ENCODE data around the gene HOXD3.

GRCh38 chr2:176109946-176110345 is 47.2 kb upstream of the HOXD3 start:
- TF ChIP-seq CTCF (IDR thresholded peaks at IDR 0.05; ENCODE audit: low read depth, low read length) (no peak), POLR2A (IDR thresholded peaks at IDR 0.05; ENCODE audit: extremely low read depth, insufficient read length) (no peak), MAX (IDR thresholded peaks at IDR 0.05; ENCODE audit: low read depth, low read length) (no peak), MYC (IDR thresholded peaks at IDR 0.05; ENCODE audit: low read depth, low read length) (no peak)
